B cell (primary cell): Measurements from ENCODE around the gene PLD1.

ENCODE experiments used
- CTCF ChIP-seq: fragments of 200-600 bp; IDR thresholded peaks from one replicate; pipeline ENCODE4 v1.8.0; 2022; ENCODE audit warnings: antibody characterized with exemption, mild to moderate bottlenecking
- EZH2 ChIP-seq: IDR thresholded peaks from 2 replicates; pipeline ENCODE4 v1.6.1; 2012; ENCODE audit warnings: borderline replicate concordance, low read depth, mild to moderate bottlenecking, moderate library complexity, low read length; ENCODE audit not compliant: insufficient read depth, poor library complexity, severe bottlenecking

DNA sequence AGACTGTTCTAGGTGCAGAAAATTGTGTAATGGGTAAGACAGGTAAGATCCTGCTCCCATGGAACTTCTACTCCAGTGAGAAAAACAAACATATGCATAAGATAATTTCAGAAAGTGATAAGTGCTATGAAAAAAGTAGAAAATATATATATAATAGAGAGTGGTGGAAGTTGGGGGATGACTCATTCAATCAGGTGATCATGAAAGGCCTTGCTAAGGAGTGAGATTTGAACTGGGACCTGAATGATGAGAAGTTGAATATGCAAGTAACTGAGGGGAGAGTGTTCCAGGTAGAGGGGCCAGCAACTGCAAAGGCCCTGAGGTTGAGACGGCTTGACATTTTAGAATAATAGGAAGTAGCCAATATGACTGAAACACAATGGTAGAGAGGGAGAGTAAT, 257.8 kb downstream of the PLD1 start:
- TF ChIP-seq EZH2 (no peak), CTCF (no peak)
